Activated CD4-positive, CD25-positive, alpha-beta regulatory T cell treated with anti-CD3 and anti-CD28 coated beads, Interleukin-2, amount 50 U/mL, for 72 hours (primary cell): ENCODE data around the gene C2orf49.

Experiments
- DNase-seq: peaks from one replicate; pipeline ENCODE4 v3.0.0; 2021

Gene C2orf49

GRCh38 chr2:105384216-105384615, 46.9 kb downstream of the C2orf49 start:
- DNase-seq = no peak

- DNase-seq = no peak
Observed at GRCh38 chr2:105384861-105385260, 47.5 kb downstream of the C2orf49 start.

GRCh38 chr2:105385731-105386540, 48.6 kb downstream of the C2orf49 start:
- no peak for DNase-seq

GRCh38 chr2:105387225-105387624, 49.9 kb downstream of the C2orf49 start:
- DNase-seq = no peak

GRCh38 chr2:105388971-105389381, 51.6 kb downstream of the C2orf49 start:
- DNase-seq = no peak

- no peak for DNase-seq
Observed at GRCh38 chr2:105390454-105390853, 53.1 kb downstream of the C2orf49 start.

GRCh38 chr2:105391058-105391627, 53.8 kb downstream of the C2orf49 start:
- no peak for DNase-seq

GRCh38 chr2:105391763-105392662, 54.7 kb downstream of the C2orf49 start:
- no peak for DNase-seq

GRCh38 chr2:105393373-105394055, 56.2 kb downstream of the C2orf49 start:
- DNase-seq = no peak

- no peak for DNase-seq
Observed at GRCh38 chr2:105394951-105395611, 57.7 kb downstream of the C2orf49 start.

- DNase-seq = no peak
Observed at GRCh38 chr2:105395691-105396090, 58.4 kb downstream of the C2orf49 start.

- DNase-seq = no peak
Observed at GRCh38 chr2:105396254-105397024, 59.1 kb downstream of the C2orf49 start.

- DNase-seq = no peak
Observed at GRCh38 chr2:105397025-105397722, 59.8 kb downstream of the C2orf49 start.

GRCh38 chr2:105397953-105398335, 60.6 kb downstream of the C2orf49 start:
- no peak for DNase-seq

- DNase-seq = peak; percentile 67
Observed at GRCh38 chr2:105398336-105399206, 61.2 kb downstream of the C2orf49 start, which contains the start of gene FHL2. FHL2 (minus strand) TSS chr2:105399051; CDS start chr2:105386516, 12,535 bp downstream.
